H1 (cell line): ENCODE measurements around the gene UNC79. TPM values are rescaled to one million over a fixed set of nuclear protein-coding genes. Genes with fewer than 3 reads are reported as not detected.

Source experiments
- CTCF ChIA-PET: fragments of 300-600 bp; sonication (Branson Sonifier 250); formaldehyde crosslinking; loops from one replicate; lab custom pipeline; 2021; ENCODE audit not compliant: partially characterized antibody; lab: Charles Lee
- POLR2A ChIA-PET: fragments of 300-600 bp; sonication (Branson Sonifier 250); formaldehyde crosslinking; loops from one replicate; lab custom pipeline; 2021; ENCODE audit warnings: inconsistent platforms; ENCODE audit not compliant: partially characterized antibody; lab: Charles Lee
- DNase-seq, 2 experiments: peaks; one replicate each; pipeline versions ENCODE4 v3.0.0 to v3.0.0-alpha.2; 2010 to 2022; ENCODE audit warnings: low spot score in 2 of 2, low read depth in 1 of 2, mixed read lengths in 1 of 2
- FAIRE-seq: peaks from 2 replicates; lab custom pipeline; 2011; peaks lifted over from hg19 to GRCh38; lab: Jason Lieb, UNC
- H2AFZ ChIP-seq: 2 replicates; pipeline ENCODE4 v1.8.1; 2012; ENCODE audit warnings: low read length, inconsistent platforms
- H2AK5ac ChIP-seq: 2 replicates; pipeline ENCODE4 v1.6.1; 2013; ENCODE audit warnings: low read depth, low read length
- H2BK120ac ChIP-seq: replicated peaks from 2 replicates; pipeline ENCODE3; 2013; ENCODE audit warnings: low read depth, low read length, inconsistent platforms
- H2BK12ac ChIP-seq: 2 replicates; pipeline ENCODE4 v1.6.1; 2013; ENCODE audit warnings: low read depth, low read length
- H2BK15ac ChIP-seq: 2 replicates; pipeline ENCODE4 v1.6.1; 2013; ENCODE audit warnings: low read length
- H2BK20ac ChIP-seq: 2 replicates; pipeline ENCODE4 v1.6.1; 2013; ENCODE audit warnings: low read length
- H2BK5ac ChIP-seq: 2 replicates; pipeline ENCODE4 v1.6.1; 2013; ENCODE audit warnings: low read depth, low read length
- H3K14ac ChIP-seq: 2 replicates; pipeline ENCODE4 v1.6.1; 2013; ENCODE audit warnings: inconsistent platforms; ENCODE audit not compliant: insufficient read length
- H3K18ac ChIP-seq: 2 replicates; pipeline ENCODE4 v1.6.1; 2013; ENCODE audit warnings: low read length; ENCODE audit errors: extremely low read depth
- H3K23ac ChIP-seq: 2 replicates; pipeline ENCODE4 v1.6.1; 2013; ENCODE audit warnings: inconsistent platforms; ENCODE audit not compliant: insufficient read length
- H3K23me2 ChIP-seq: 2 replicates; pipeline ENCODE4 v1.6.1; 2013; ENCODE audit warnings: low read depth, low read length
- H3K27ac ChIP-seq: 2 replicates; pipeline ENCODE4 v1.6.1; 2011; ENCODE audit warnings: low read depth, low read length, inconsistent platforms
- H3K27me3 ChIP-seq, 4 experiments: replicated peaks in 1 of 4; 1 replicate in 1 of 4; 2 replicates in 3 of 4; pipeline versions ENCODE4 v1.6.1 to v1.8.1; 2011 to 2013; ENCODE audit warnings: low read length in 3 of 4, mild to moderate bottlenecking in 3 of 4, inconsistent platforms in 2 of 4, mixed read lengths in 2 of 4, moderate library complexity in 1 of 4; ENCODE audit not compliant: control insufficient read depth in 3 of 4, insufficient read depth in 3 of 4; ENCODE audit errors: extremely low read depth in 1 of 4
- H3K36me3 ChIP-seq, 4 experiments: 2 replicates each; pipeline versions ENCODE4 v1.6.1 to v1.8.1; 2011 to 2013; ENCODE audit warnings: mild to moderate bottlenecking in 4 of 4, low read length in 3 of 4, moderate library complexity in 2 of 4, control low read depth in 1 of 4, inconsistent platforms in 1 of 4; ENCODE audit not compliant: insufficient read depth in 4 of 4, control insufficient read depth in 2 of 4
- H3K4ac ChIP-seq: replicated peaks from 2 replicates; pipeline ENCODE3; 2013; ENCODE audit warnings: low read length, low read depth, mixed read lengths, inconsistent platforms; ENCODE audit not compliant: insufficient read length
- H3K4me1 ChIP-seq, 4 experiments: replicated peaks in 1 of 4; 1 replicate in 1 of 4; 2 replicates in 3 of 4; pipeline versions ENCODE4 v1.6.1 to v1.8.1; 2011 to 2013; ENCODE audit warnings: low read length in 3 of 4, inconsistent platforms in 2 of 4, mixed read lengths in 1 of 4; ENCODE audit not compliant: insufficient read depth in 4 of 4, control insufficient read depth in 3 of 4
- H3K4me2 ChIP-seq, 2 experiments: 2 replicates each; pipeline versions ENCODE4 v1.6.1 to v1.8.1; 2011 to 2013; ENCODE audit warnings: low read depth in 2 of 2, low read length in 2 of 2, control low read depth in 1 of 2, inconsistent platforms in 1 of 2, mild to moderate bottlenecking in 1 of 2; ENCODE audit not compliant: insufficient read depth in 1 of 2
- H3K4me3 ChIP-seq, 4 experiments: fragments of 200-600, 300-600 bp in 1 of 4; sonication (generic), shearing (Covaris generic), sonication (Bioruptor Twin) in 1 of 4; 2 replicates each; pipeline versions ENCODE4 v1.5.1 to v1.8.1; 2011 to 2016; ENCODE audit warnings: low read length in 4 of 4, low read depth in 3 of 4, control low read depth in 2 of 4, inconsistent platforms in 2 of 4, mild to moderate bottlenecking in 2 of 4, mixed read lengths in 1 of 4, moderate library complexity in 1 of 4; ENCODE audit not compliant: insufficient read depth in 2 of 4; ENCODE audit errors: extremely low read depth in 1 of 4
- H3K56ac ChIP-seq: replicated peaks from 2 replicates; pipeline ENCODE3; 2013; ENCODE audit warnings: low read depth, mild to moderate bottlenecking, mixed read lengths, low read length, inconsistent platforms; ENCODE audit not compliant: insufficient read length
- H3K79me1 ChIP-seq: 2 replicates; pipeline ENCODE4 v1.6.1; 2013; ENCODE audit warnings: low read depth, low read length, control low read depth
- H3K79me2 ChIP-seq, 2 experiments: 2 replicates each; pipeline versions ENCODE4 v1.6.1 to v1.8.1; 2012 to 2013; ENCODE audit warnings: low read length in 2 of 2, mild to moderate bottlenecking in 2 of 2, inconsistent platforms in 1 of 2; ENCODE audit not compliant: insufficient read depth in 2 of 2, control insufficient read depth in 1 of 2
- H3K9ac ChIP-seq, 4 experiments: replicated peaks in 1 of 4; 1 replicate in 1 of 4; 2 replicates in 3 of 4; pipeline versions ENCODE4 v1.6.1 to v1.8.1; 2011 to 2013; ENCODE audit warnings: low read depth in 3 of 4, low read length in 3 of 4, control low read depth in 2 of 4, mild to moderate bottlenecking in 2 of 4, moderate library complexity in 2 of 4, inconsistent platforms in 1 of 4; ENCODE audit errors: extremely low read depth in 1 of 4
- H3K9me3 ChIP-seq, 2 experiments: 2 replicates each; pipeline versions ENCODE4 v1.6.1 to v1.8.1; 2012 to 2013; ENCODE audit warnings: mild to moderate bottlenecking in 2 of 2, moderate library complexity in 2 of 2, control low read depth in 1 of 2, inconsistent platforms in 1 of 2, low read depth in 1 of 2, low read length in 1 of 2, mixed read lengths in 1 of 2; ENCODE audit not compliant: insufficient read depth in 2 of 2
- H4K20me1 ChIP-seq, 2 experiments: replicated peaks in 1 of 2; 2 replicates each; pipeline versions ENCODE3 to v1.8.1; 2011 to 2013; ENCODE audit warnings: inconsistent platforms in 2 of 2, low read length in 2 of 2, mild to moderate bottlenecking in 1 of 2; ENCODE audit not compliant: insufficient read depth in 2 of 2, control insufficient read depth in 1 of 2
- H4K5ac ChIP-seq: 2 replicates; pipeline ENCODE4 v1.6.1; 2013; ENCODE audit warnings: low read length, low read depth, mixed read lengths, inconsistent platforms; ENCODE audit not compliant: insufficient read length
- H4K8ac ChIP-seq: 2 replicates; pipeline ENCODE4 v1.8.0; 2013; ENCODE audit warnings: mild to moderate bottlenecking, moderate library complexity, low read length, inconsistent platforms; ENCODE audit not compliant: insufficient read depth; ENCODE audit errors: extremely low read depth
- H4K91ac ChIP-seq: replicated peaks from 2 replicates; pipeline ENCODE3; 2013; ENCODE audit warnings: low read length, mixed read lengths, inconsistent platforms; ENCODE audit not compliant: insufficient read length
- ASH2L ChIP-seq: fragments of 200-600, 300-600 bp; sonication (generic); IDR thresholded peaks from one replicate; pipeline ENCODE4 v1.7.1; 2017; ENCODE audit warnings: low read length
- BCL11A ChIP-seq, 2 experiments: IDR thresholded peaks; one replicate each; pipeline ENCODE4 v1.6.1; 2011; ENCODE audit warnings: low read depth in 2 of 2, low read length in 2 of 2, mild to moderate bottlenecking in 2 of 2
- CBX5 ChIP-seq: fragments of 300-800, 300-1000 bp; sonication (generic); IDR thresholded peaks from 2 replicates; pipeline ENCODE4 v1.7.1; 2016; ENCODE audit warnings: antibody characterized with exemption, low read length, low read depth
- CTBP2 ChIP-seq: IDR thresholded peaks from 2 replicates; pipeline ENCODE4 v1.7.0; 2011; ENCODE audit warnings: borderline replicate concordance, mild to moderate bottlenecking, moderate library complexity, mixed read lengths, low read length; ENCODE audit not compliant: insufficient read depth, insufficient read length
- EP300 ChIP-seq, 2 experiments: IDR thresholded peaks; 1 replicate in 1 of 2; 2 replicates in 1 of 2; pipeline ENCODE4 v1.6.1; 2011 to 2012; ENCODE audit warnings: low read depth in 2 of 2, low read length in 2 of 2, mild to moderate bottlenecking in 2 of 2, borderline replicate concordance in 1 of 2, inconsistent platforms in 1 of 2, moderate library complexity in 1 of 2
- HDAC6 ChIP-seq: IDR thresholded peaks from one replicate; pipeline ENCODE4 v1.7.1; 2012; ENCODE audit warnings: low read depth, mild to moderate bottlenecking, inconsistent platforms, low read length, moderate library complexity
- JUND ChIP-seq: IDR thresholded peaks from 2 replicates; pipeline ENCODE4 v1.6.1; 2011; ENCODE audit warnings: mild to moderate bottlenecking, improper control_type of control experiment, low read length
- RXRA ChIP-seq: IDR thresholded peaks from 2 replicates; pipeline ENCODE4 v1.6.1; 2011; ENCODE audit warnings: low read depth, mild to moderate bottlenecking, low read length, moderate library complexity; ENCODE audit not compliant: insufficient read depth
- TAF1 ChIP-seq: IDR thresholded peaks from 2 replicates; pipeline ENCODE4 v1.6.1; 2011; ENCODE audit warnings: mild to moderate bottlenecking, low read depth, low read length
- TAF7 ChIP-seq: optimal IDR thresholded peaks from 2 replicates; pipeline ENCODE3; 2011; ENCODE audit warnings: low read depth, mild to moderate bottlenecking, inconsistent platforms, low read length, moderate library complexity, borderline replicate concordance
- WGBS, 2 experiments: shearing (Covaris generic) in 1 of 2; methylation state at CpG; one replicate each; pipeline versions ENCODE4 v1.1.6 to v1.1.7; 2013 to 2015; ENCODE audit warnings: low lambda C conversion rate in 2 of 2, mixed read lengths in 2 of 2, inconsistent platforms in 1 of 2, low coverage in 1 of 2, missing lambda C conversion rate in 1 of 2; ENCODE audit not compliant: insufficient replicate concordance in 2 of 2, insufficient coverage in 1 of 2, insufficient read length in 1 of 2; ENCODE audit errors: extremely low coverage in 1 of 2, missing lambda C conversion rate in 1 of 2; 5-methylcytosine and 5-hydroxymethylcytosine counted together
- polyA plus RNA-seq, 7 experiments: library from polyadenylated mRNA; depleted of rRNA in 3 of 7; stranded (reverse) in 5 of 7; unstranded in 2 of 7; fragments of >200 nt in 5 of 7; fragments of 200-250 nt in 2 of 7; gene quantifications; 1 replicate in 5 of 7; 2 replicates in 1 of 7; 4 replicates in 1 of 7; pipeline versions ENCODE4 v1.2.1 to v1.2.3, GENCODE V29; 2011 to 2013; ENCODE audit warnings: missing spikeins in 2 of 7, mixed read lengths in 2 of 7
- total RNA-seq: library from RNA; stranded (reverse); fragmentation: NEBNext Ultra II Directional; extraction: Animal tissue kit (Norgen Biotek cat#: 25700); gene quantifications from 2 replicates; pipeline ENCODE4 v1.2.1, GENCODE V29; 2021
- TF ChIP-seq, protein P1 (sequence below): IDR thresholded peaks from 2 replicates; pipeline ENCODE4 v1.6.1; 2012; ENCODE audit warnings: low read length, inconsistent platforms

The UNC79 gene
- total and polyA plus RNA-seq, 2 of the 8 experiments (the other 6 are each of a cell fraction or from before 2014, with no cell fraction given): 1.8 to 2.3 TPM

- Histone ChIP-seq H4K91ac (no peak overlapping the region), H2AK5ac (no peak overlapping the region), H4K5ac (no peak overlapping the region), H3K23me2 (no peaks in the 10 kb centered on the region), H3K36me3 (no peaks in the 10 kb centered on the region), H2BK15ac (no peak overlapping the region), H3K4ac (no peak overlapping the region), H4K8ac (no peak overlapping the region), H3K4me1 (peaks cover 0 to 2% (median 0%) of the 10 kb centered on the region in 4 experiments; a peak in 1 of 7 replicates), H3K9ac (no peak overlapping the region), H3K4me2 (no peak overlapping the region), H2BK20ac (no peak overlapping the region), H3K27me3 (no peaks in the 10 kb centered on the region), H3K18ac (no peak overlapping the region), H2BK120ac (no peak overlapping the region), H3K14ac (no peak overlapping the region), H3K56ac (no peak overlapping the region), H3K79me1 (no peaks in the 10 kb centered on the region), H2AFZ (no peak overlapping the region), H3K9me3 (no peaks in the 10 kb centered on the region), H2BK12ac (no peak overlapping the region), H3K27ac (no peak overlapping the region), H3K23ac (no peak overlapping the region), H4K20me1 (no peaks in the 10 kb centered on the region), H2BK5ac (no peak overlapping the region), H3K79me2 (no peaks in the 10 kb centered on the region), H3K4me3 (no peak overlapping the region)
- ChIA-PET POLR2A (no interaction called here), CTCF (interaction anchor here (0.8 to 1.3 kb wide), 2 partner anchors 9 to 17 kb away, joined by 3 read pairs; no protein-coding TSS in a partner anchor)
- DNase-seq (no peak), FAIRE-seq (no peak)
- 95% methylated on average over 1 of the region's 1 CpG; no CpG with 5 or more reads in 1 of the 2 experiments for WGBS, 2 experiments
- TF ChIP-seq RXRA (no peak), JUND (no peak), TAF1 (no peak), CBX5 (no peak), BCL11A (IDR thresholded peaks at IDR 0.05; ENCODE audit: low read depth in 2 of 2, low read length in 2 of 2) (no peak), CTBP2 (no peak), HDAC6 (no peak), EP300 (IDR thresholded peaks at IDR 0.05; ENCODE audit: borderline replicate concordance in 1 of 2, low read depth in 2 of 2, low read length in 2 of 2) (no peak), TAF7 (no peak), ASH2L (no peak)
- TF ChIP-seq, protein P1, sequence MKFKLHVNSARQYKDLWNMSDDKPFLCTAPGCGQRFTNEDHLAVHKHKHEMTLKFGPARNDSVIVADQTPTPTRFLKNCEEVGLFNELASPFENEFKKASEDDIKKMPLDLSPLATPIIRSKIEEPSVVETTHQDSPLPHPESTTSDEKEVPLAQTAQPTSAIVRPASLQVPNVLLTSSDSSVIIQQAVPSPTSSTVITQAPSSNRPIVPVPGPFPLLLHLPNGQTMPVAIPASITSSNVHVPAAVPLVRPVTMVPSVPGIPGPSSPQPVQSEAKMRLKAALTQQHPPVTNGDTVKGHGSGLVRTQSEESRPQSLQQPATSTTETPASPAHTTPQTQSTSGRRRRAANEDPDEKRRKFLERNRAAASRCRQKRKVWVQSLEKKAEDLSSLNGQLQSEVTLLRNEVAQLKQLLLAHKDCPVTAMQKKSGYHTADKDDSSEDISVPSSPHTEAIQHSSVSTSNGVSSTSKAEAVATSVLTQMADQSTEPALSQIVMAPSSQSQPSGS: no peak
These were observed 98.3 kb downstream of the UNC79 start for GRCh38 chr14:93528884-93529558.
